ENCODE results near the gene FCHSD1. TPM values are rescaled to one million over a fixed set of nuclear protein-coding genes. Genes with fewer than 3 reads are reported as not detected.

The FCHSD1 gene
- total RNA-seq, 1 experiment from 2014 or later: 17.3 TPM

GRCh38 chr5:141681695-141682641, 30.8 kb upstream of the FCHSD1 start, which contains the start of gene ARAP3:
Gene ARAP3, minus strand, starts transcription at chr5:141682230. Its CDS starts 1,744 bp downstream, at chr5:141680486.
- Histone ChIP-seq H3K27me3 (ENCODE audit: control insufficient read depth, insufficient read depth, low read length) (no peaks in the 10 kb centered on the region), H3K36me3 (replicated peaks; ENCODE audit: control insufficient read depth, insufficient read depth, low read length) (peaks cover 4% of the 10 kb centered on the region), H3K4me3 (ENCODE audit: insufficient read depth, low read depth, low read length) (peak within 1 kb of the TSS; percentile 72)
- peak; percentile 95 for DNase-seq

- Histone ChIP-seq H3K4me3 (ENCODE audit: insufficient read depth, low read depth, low read length) (peak overlapping the region; percentile 72), H3K36me3 (replicated peaks; ENCODE audit: control insufficient read depth, insufficient read depth, low read length) (peaks cover 4% of the 10 kb centered on the region), H3K27me3 (ENCODE audit: control insufficient read depth, insufficient read depth, low read length) (no peaks in the 10 kb centered on the region)
- no peak for DNase-seq
These were observed 30.1 kb upstream of the FCHSD1 start for GRCh38 chr5:141681295-141681694.

GRCh38 chr5:141680751-141681201, 29.6 kb upstream of the FCHSD1 start:
- peak overlapping the region; percentile 72; the same call in 1 of the 2 replicates for H3K4me3 ChIP-seq (ENCODE audit: insufficient read depth, low read depth, low read length)

GRCh38 chr5:141680178-141680577, 29.0 kb upstream of the FCHSD1 start:
- DNase-seq: no peak
- Histone ChIP-seq H3K4me3 (ENCODE audit: insufficient read depth, low read depth, low read length) (no peak overlapping the region), H3K36me3 (replicated peaks; ENCODE audit: control insufficient read depth, insufficient read depth, low read length) (peaks cover 4% of the 10 kb centered on the region), H3K27me3 (ENCODE audit: control insufficient read depth, insufficient read depth, low read length) (no peaks in the 10 kb centered on the region)

More at GRCh38 chr5:141680751-141681201, 29.6 kb upstream of the FCHSD1 start:
- H3K36me3 ChIP-seq (replicated peaks; ENCODE audit: control insufficient read depth, insufficient read depth, low read length): peaks cover 4% of the 10 kb centered on the region
- DNase-seq: peak; percentile 95
- no peaks in the 10 kb centered on the region for H3K27me3 ChIP-seq (ENCODE audit: control insufficient read depth, insufficient read depth, low read length)

GRCh38 chr5:141677415-141677814, 26.2 kb upstream of the FCHSD1 start:
- Histone ChIP-seq H3K36me3 (replicated peaks; ENCODE audit: control insufficient read depth, insufficient read depth, low read length) (peaks cover 8% of the 10 kb centered on the region), H3K4me3 (ENCODE audit: insufficient read depth, low read depth, low read length) (no peak overlapping the region), H3K27me3 (ENCODE audit: control insufficient read depth, insufficient read depth, low read length) (no peaks in the 10 kb centered on the region)
- peak; percentile 83 for DNase-seq

- Histone ChIP-seq H3K36me3 (replicated peaks; ENCODE audit: control insufficient read depth, insufficient read depth, low read length) (peaks cover 18% of the 10 kb centered on the region), H3K27me3 (ENCODE audit: control insufficient read depth, insufficient read depth, low read length) (no peaks in the 10 kb centered on the region), H3K4me3 (ENCODE audit: insufficient read depth, low read depth, low read length) (no peak overlapping the region)
- no peak for DNase-seq
These were observed 24.5 kb upstream of the FCHSD1 start for GRCh38 chr5:141675672-141676071.

GRCh38 chr5:141674747-141675146, 23.5 kb upstream of the FCHSD1 start:
- peak; percentile 73 for DNase-seq
- Histone ChIP-seq H3K4me3 (ENCODE audit: insufficient read depth, low read depth, low read length) (no peak overlapping the region), H3K36me3 (replicated peaks; ENCODE audit: control insufficient read depth, insufficient read depth, low read length) (peaks cover 18% of the 10 kb centered on the region), H3K27me3 (ENCODE audit: control insufficient read depth, insufficient read depth, low read length) (no peaks in the 10 kb centered on the region)

GRCh38 chr5:141672841-141673813, 21.9 kb upstream of the FCHSD1 start:
- no peak for DNase-seq
- Histone ChIP-seq H3K4me3 (ENCODE audit: insufficient read depth, low read depth, low read length) (no peak overlapping the region), H3K36me3 (replicated peaks; ENCODE audit: control insufficient read depth, insufficient read depth, low read length) (peaks cover 28% of the 10 kb centered on the region), H3K27me3 (ENCODE audit: control insufficient read depth, insufficient read depth, low read length) (no peaks in the 10 kb centered on the region)

GRCh38 chr5:141672071-141672840, 21.0 kb upstream of the FCHSD1 start:
- H3K4me3 ChIP-seq (ENCODE audit: insufficient read depth, low read depth, low read length): no peak overlapping the region

GRCh38 chr5:141669520-141669919, 18.3 kb upstream of the FCHSD1 start:
- DNase-seq: peak; percentile 64
- no peaks in the 10 kb centered on the region for H3K27me3 ChIP-seq (ENCODE audit: control insufficient read depth, insufficient read depth, low read length)
- peaks cover 28% of the 10 kb centered on the region for H3K36me3 ChIP-seq (replicated peaks; ENCODE audit: control insufficient read depth, insufficient read depth, low read length)
- H3K4me3 ChIP-seq (ENCODE audit: insufficient read depth, low read depth, low read length): no peak overlapping the region

More at GRCh38 chr5:141672071-141672840, 21.0 kb upstream of the FCHSD1 start:
- Histone ChIP-seq H3K36me3 (replicated peaks; ENCODE audit: control insufficient read depth, insufficient read depth, low read length) (peaks cover 27% of the 10 kb centered on the region), H3K27me3 (ENCODE audit: control insufficient read depth, insufficient read depth, low read length) (no peaks in the 10 kb centered on the region)
- no peak for DNase-seq

GRCh38 chr5:141668601-141669265, 17.5 kb upstream of the FCHSD1 start:
- no peaks in the 10 kb centered on the region for H3K27me3 ChIP-seq (ENCODE audit: control insufficient read depth, insufficient read depth, low read length)
- H3K36me3 ChIP-seq (replicated peaks; ENCODE audit: control insufficient read depth, insufficient read depth, low read length): peaks cover 32% of the 10 kb centered on the region
- DNase-seq: no peak
- H3K4me3 ChIP-seq (ENCODE audit: insufficient read depth, low read depth, low read length): no peak overlapping the region

GRCh38 chr5:141665995-141666940, 15.1 kb upstream of the FCHSD1 start:
- DNase-seq: peak; percentile 68
- Histone ChIP-seq H3K36me3 (replicated peaks; ENCODE audit: control insufficient read depth, insufficient read depth, low read length) (peaks cover 26% of the 10 kb centered on the region), H3K4me3 (ENCODE audit: insufficient read depth, low read depth, low read length) (no peak overlapping the region), H3K27me3 (ENCODE audit: control insufficient read depth, insufficient read depth, low read length) (no peaks in the 10 kb centered on the region)

Measured in H7 (cell line).